Astrocyte (in vitro differentiated cells and primary cell): ENCODE measurements around the gene IGFBP1. TPM values are rescaled to one million over a fixed set of nuclear protein-coding genes. Genes with fewer than 3 reads are reported as not detected.
"Not testable (repeated sequence)": the region's sequence is repeated elsewhere in the genome, so short reads cannot be mapped to it uniquely, and the experiment has no call there.

ENCODE experiments used
- DNase-seq: peaks from one replicate; pipeline ENCODE4 v3.0.0-alpha.2; 2010; ENCODE audit warnings: low read depth
- FAIRE-seq: peaks from 2 replicates; lab custom pipeline; 2011; peaks lifted over from hg19 to GRCh38; lab: Jason Lieb, UNC
- H2AFZ ChIP-seq: 2 replicates; pipeline ENCODE4 v1.6.0; 2012; ENCODE audit warnings: low read depth, low read length, inconsistent platforms
- H3K27ac ChIP-seq: 2 replicates; pipeline ENCODE4 v1.5.1; 2011; ENCODE audit warnings: low read depth, low read length, inconsistent platforms
- H3K27me3 ChIP-seq: 2 replicates; pipeline ENCODE4 v1.6.0; 2011; ENCODE audit warnings: low read length, inconsistent platforms; ENCODE audit not compliant: insufficient read depth
- H3K36me3 ChIP-seq: 2 replicates; pipeline ENCODE4 v1.5.1; 2011; ENCODE audit warnings: low read length, inconsistent platforms; ENCODE audit not compliant: insufficient read depth
- H3K4me1 ChIP-seq: 2 replicates; pipeline ENCODE4 v1.5.1; 2011; ENCODE audit warnings: low read length, inconsistent platforms; ENCODE audit not compliant: insufficient read depth
- H3K4me2 ChIP-seq: 2 replicates; pipeline ENCODE4 v1.6.0; 2012; ENCODE audit warnings: low read length, inconsistent platforms
- H3K4me3 ChIP-seq: 2 replicates; pipeline ENCODE4 v1.5.1; 2011; ENCODE audit warnings: low read depth, mild to moderate bottlenecking, low read length, inconsistent platforms; ENCODE audit not compliant: insufficient read depth
- H3K79me2 ChIP-seq: 2 replicates; pipeline ENCODE4 v1.6.0; 2012; ENCODE audit warnings: mild to moderate bottlenecking, low read length, inconsistent platforms; ENCODE audit not compliant: insufficient read depth
- H3K9ac ChIP-seq: 2 replicates; pipeline ENCODE4 v1.6.0; 2012; ENCODE audit warnings: mild to moderate bottlenecking, low read length, inconsistent platforms
- H3K9me3 ChIP-seq: 2 replicates; pipeline ENCODE4 v1.5.1; 2012; ENCODE audit warnings: low read depth, mild to moderate bottlenecking, low read length, inconsistent platforms; ENCODE audit not compliant: insufficient read depth
- H4K20me1 ChIP-seq: 2 replicates; pipeline ENCODE4 v1.6.0; 2012; ENCODE audit warnings: low read length, inconsistent platforms; ENCODE audit not compliant: insufficient read depth
- H3K27ac Mint-ChIP-seq: one replicate; pipeline ENCODE4 v1.8.0; 2021; ENCODE audit warnings: mild to moderate bottlenecking, mixed read lengths; ENCODE audit not compliant: unreplicated experiment
- H3K27me3 Mint-ChIP-seq: one replicate; pipeline ENCODE4 v1.8.0; 2021; ENCODE audit warnings: low read depth, mixed read lengths; ENCODE audit not compliant: unreplicated experiment
- H3K36me3 Mint-ChIP-seq: one replicate; pipeline ENCODE4 v1.8.0; 2021; ENCODE audit warnings: low read depth, mixed read lengths; ENCODE audit not compliant: unreplicated experiment
- H3K4me1 Mint-ChIP-seq: one replicate; pipeline ENCODE4 v1.8.0; 2021; ENCODE audit warnings: low read depth, mixed read lengths; ENCODE audit not compliant: unreplicated experiment
- H3K4me3 Mint-ChIP-seq: one replicate; pipeline ENCODE4 v1.8.0; 2021; ENCODE audit warnings: mild to moderate bottlenecking, moderate library complexity, mixed read lengths; ENCODE audit not compliant: unreplicated experiment
- H3K9me3 Mint-ChIP-seq: one replicate; pipeline ENCODE4 v1.8.0; 2021; ENCODE audit warnings: mild to moderate bottlenecking, mixed read lengths; ENCODE audit not compliant: unreplicated experiment
- total RNA-seq: library from RNA; stranded (reverse); gene quantifications from 2 replicates; pipeline ENCODE4 v1.2.1, GENCODE V29; 2021

IGFBP1 gene
- total RNA-seq, 1 donor from 2014 or later: not detected

- not testable (repeated sequence) for H3K36me3 Mint-ChIP-seq, H3K4me3 Mint-ChIP-seq, H4K20me1 ChIP-seq, H3K4me1 Mint-ChIP-seq, H3K27me3 Mint-ChIP-seq, H3K27ac ChIP-seq, H3K4me1 ChIP-seq, H3K79me2 ChIP-seq, FAIRE-seq, H3K9me3 Mint-ChIP-seq, H2AFZ ChIP-seq, H3K27me3 ChIP-seq, H3K4me3 ChIP-seq, H3K4me2 ChIP-seq, DNase-seq, H3K9me3 ChIP-seq, H3K36me3 ChIP-seq, H3K9ac ChIP-seq, H3K27ac Mint-ChIP-seq
These were observed 35.3 kb upstream of the IGFBP1 start for GRCh38 chr7:45852984-45853383.

GRCh38 chr7:45853491-45853890 is 34.8 kb upstream of the IGFBP1 start:
- H3K4me1 ChIP-seq, H2AFZ ChIP-seq, H4K20me1 ChIP-seq, H3K4me3 ChIP-seq, H3K4me1 Mint-ChIP-seq, FAIRE-seq, H3K9ac ChIP-seq, DNase-seq, H3K27me3 Mint-ChIP-seq, H3K4me3 Mint-ChIP-seq, H3K9me3 Mint-ChIP-seq, H3K27ac ChIP-seq, H3K79me2 ChIP-seq, H3K36me3 Mint-ChIP-seq, H3K27me3 ChIP-seq, H3K27ac Mint-ChIP-seq, H3K9me3 ChIP-seq, H3K36me3 ChIP-seq, H3K4me2 ChIP-seq: not testable (repeated sequence)

GRCh38 chr7:45855680-45856079 is 32.6 kb upstream of the IGFBP1 start:
- not testable (repeated sequence) for H2AFZ ChIP-seq, H3K4me3 Mint-ChIP-seq, H3K9ac ChIP-seq, H3K9me3 ChIP-seq, H3K4me1 ChIP-seq, H3K9me3 Mint-ChIP-seq, H3K27ac Mint-ChIP-seq, H3K27me3 ChIP-seq, H3K4me3 ChIP-seq, FAIRE-seq, H4K20me1 ChIP-seq, H3K27ac ChIP-seq, H3K79me2 ChIP-seq, H3K4me1 Mint-ChIP-seq, H3K36me3 Mint-ChIP-seq, H3K4me2 ChIP-seq, H3K36me3 ChIP-seq, DNase-seq
- peaks cover 17% of the 10 kb centered on the region for H3K27me3 Mint-ChIP-seq

GRCh38 chr7:45856888-45857287 is 31.4 kb upstream of the IGFBP1 start:
- not testable (repeated sequence) for H3K9me3 Mint-ChIP-seq, H3K36me3 Mint-ChIP-seq, H3K9ac ChIP-seq, H3K4me3 Mint-ChIP-seq, H3K27ac Mint-ChIP-seq, H4K20me1 ChIP-seq, H3K4me1 ChIP-seq, H3K79me2 ChIP-seq, H3K9me3 ChIP-seq, FAIRE-seq, DNase-seq, H2AFZ ChIP-seq, H3K4me2 ChIP-seq, H3K36me3 ChIP-seq, H3K4me3 ChIP-seq, H3K27ac ChIP-seq, H3K4me1 Mint-ChIP-seq
- peaks cover 11% of the 10 kb centered on the region for H3K27me3 ChIP-seq
- peaks cover 16% of the 10 kb centered on the region for H3K27me3 Mint-ChIP-seq
